IPS-18a (cell line): Measurements from ENCODE around the gene FAS.
A peak's percentile ranks its signal among the peaks of the same experiment; 100 is the strongest.

Source experiments
- H3K27ac ChIP-seq: one replicate; pipeline ENCODE4 v1.5.1; 2013; ENCODE audit warnings: low read length
- H3K27me3 ChIP-seq: one replicate; pipeline ENCODE4 v1.6.1; 2013; ENCODE audit warnings: mild to moderate bottlenecking, low read length; ENCODE audit not compliant: control insufficient read depth, insufficient read depth
- H3K36me3 ChIP-seq: one replicate; pipeline ENCODE4 v1.6.1; 2013; ENCODE audit warnings: low read depth, low read length; ENCODE audit not compliant: control insufficient read depth
- H3K4me1 ChIP-seq: one replicate; pipeline ENCODE4 v1.6.1; 2013; ENCODE audit warnings: low read depth, low read length; ENCODE audit not compliant: control insufficient read depth
- H3K4me3 ChIP-seq: one replicate; pipeline ENCODE4 v1.5.1; 2013; ENCODE audit warnings: low read length
- H3K9ac ChIP-seq: one replicate; pipeline ENCODE4 v1.6.1; 2013; ENCODE audit warnings: mild to moderate bottlenecking, low read length, moderate library complexity
- H3K9me3 ChIP-seq: one replicate; pipeline ENCODE4 v1.6.1; 2013; ENCODE audit warnings: low read depth, low read length; ENCODE audit not compliant: control insufficient read depth

FAS gene

GRCh38 chr10:89029181-89029580 is 38.6 kb downstream of the FAS start:
- no peak overlapping the region for H3K9ac ChIP-seq
- H3K4me1 ChIP-seq: peaks cover 24% of the 10 kb centered on the region
- no peaks in the 10 kb centered on the region for H3K36me3 ChIP-seq
- no peaks in the 10 kb centered on the region for H3K9me3 ChIP-seq
- H3K27ac ChIP-seq: no peak overlapping the region
- H3K4me3 ChIP-seq: no peak overlapping the region
- no peaks in the 10 kb centered on the region for H3K27me3 ChIP-seq

GRCh38 chr10:89029785-89030437 is 39.3 kb downstream of the FAS start:
- Histone ChIP-seq H3K27ac (no peak overlapping the region), H3K4me1 (peaks cover 24% of the 10 kb centered on the region), H3K9ac (no peak overlapping the region), H3K36me3 (no peaks in the 10 kb centered on the region), H3K4me3 (no peak overlapping the region), H3K9me3 (no peaks in the 10 kb centered on the region), H3K27me3 (no peaks in the 10 kb centered on the region)

GRCh38 chr10:89030791-89031190 is 40.2 kb downstream of the FAS start:
- Histone ChIP-seq H3K4me1 (peaks cover 24% of the 10 kb centered on the region), H3K9ac (no peak overlapping the region), H3K4me3 (no peak overlapping the region)

GRCh38 chr10:89032141-89032891 is 41.7 kb downstream of the FAS start:
- Histone ChIP-seq H3K9ac (peak overlapping the region; percentile 9), H3K4me3 (peak overlapping the region; percentile 25), H3K9me3 (no peaks in the 10 kb centered on the region), H3K36me3 (no peaks in the 10 kb centered on the region), H3K27me3 (no peaks in the 10 kb centered on the region), H3K4me1 (peaks cover 24% of the 10 kb centered on the region), H3K27ac (peak overlapping the region; percentile 65)

More at GRCh38 chr10:89030791-89031190, 40.2 kb downstream of the FAS start:
- no peaks in the 10 kb centered on the region for H3K36me3 ChIP-seq
- no peak overlapping the region for H3K27ac ChIP-seq
- no peaks in the 10 kb centered on the region for H3K9me3 ChIP-seq
- H3K27me3 ChIP-seq: no peaks in the 10 kb centered on the region

- Histone ChIP-seq H3K27me3 (no peaks in the 10 kb centered on the region), H3K36me3 (no peaks in the 10 kb centered on the region), H3K4me3 (no peak overlapping the region), H3K9ac (no peak overlapping the region), H3K9me3 (no peaks in the 10 kb centered on the region), H3K4me1 (peaks cover 24% of the 10 kb centered on the region), H3K27ac (no peak overlapping the region)
These were observed 44.9 kb downstream of the FAS start for GRCh38 chr10:89035461-89035860.

GRCh38 chr10:89037096-89037495 is 46.5 kb downstream of the FAS start:
- Histone ChIP-seq H3K27ac (no peak overlapping the region), H3K9ac (no peak overlapping the region), H3K27me3 (no peaks in the 10 kb centered on the region), H3K4me3 (no peak overlapping the region), H3K9me3 (no peaks in the 10 kb centered on the region), H3K36me3 (no peaks in the 10 kb centered on the region), H3K4me1 (peaks cover 10% of the 10 kb centered on the region)

- H3K9ac ChIP-seq: no peak overlapping the region
- H3K4me3 ChIP-seq: no peak overlapping the region
- H3K36me3 ChIP-seq: no peaks in the 10 kb centered on the region
- H3K9me3 ChIP-seq: no peaks in the 10 kb centered on the region
- H3K27me3 ChIP-seq: no peaks in the 10 kb centered on the region
- no peak overlapping the region for H3K27ac ChIP-seq
- no peaks in the 10 kb centered on the region for H3K4me1 ChIP-seq
These were observed 52.0 kb downstream of the FAS start for GRCh38 chr10:89042562-89042961.

GRCh38 chr10:89043052-89043451 is 52.5 kb downstream of the FAS start:
- H3K4me1 ChIP-seq: no peaks in the 10 kb centered on the region

GRCh38 chr10:89047397-89047796 is 56.8 kb downstream of the FAS start:
- Histone ChIP-seq H3K9me3 (no peaks in the 10 kb centered on the region), H3K27ac (no peak overlapping the region), H3K36me3 (no peaks in the 10 kb centered on the region), H3K4me3 (no peak overlapping the region), H3K4me1 (peaks cover 3% of the 10 kb centered on the region), H3K27me3 (no peaks in the 10 kb centered on the region), H3K9ac (no peak overlapping the region)

More at GRCh38 chr10:89043052-89043451, 52.5 kb downstream of the FAS start:
- no peak overlapping the region for H3K9ac ChIP-seq
- no peaks in the 10 kb centered on the region for H3K9me3 ChIP-seq
- no peak overlapping the region for H3K27ac ChIP-seq
- no peak overlapping the region for H3K4me3 ChIP-seq
- no peaks in the 10 kb centered on the region for H3K27me3 ChIP-seq
- H3K36me3 ChIP-seq: no peaks in the 10 kb centered on the region

- no peak overlapping the region for H3K4me3 ChIP-seq
- H3K4me1 ChIP-seq: peaks cover 8% of the 10 kb centered on the region
- H3K9ac ChIP-seq: no peak overlapping the region
- H3K27me3 ChIP-seq: no peaks in the 10 kb centered on the region
- no peaks in the 10 kb centered on the region for H3K36me3 ChIP-seq
- no peaks in the 10 kb centered on the region for H3K9me3 ChIP-seq
- no peak overlapping the region for H3K27ac ChIP-seq
These were observed 61.0 kb downstream of the FAS start for GRCh38 chr10:89051593-89051992.

- Histone ChIP-seq H3K9me3 (no peaks in the 10 kb centered on the region), H3K27ac (no peak overlapping the region), H3K4me3 (no peak overlapping the region), H3K9ac (no peak overlapping the region), H3K36me3 (no peaks in the 10 kb centered on the region), H3K27me3 (no peaks in the 10 kb centered on the region), H3K4me1 (peaks cover 8% of the 10 kb centered on the region)
These were observed 63.0 kb downstream of the FAS start for GRCh38 chr10:89053555-89053954.

GRCh38 chr10:89055159-89055558 is 64.6 kb downstream of the FAS start:
- Histone ChIP-seq H3K9me3 (no peaks in the 10 kb centered on the region), H3K9ac (no peak overlapping the region), H3K27me3 (no peaks in the 10 kb centered on the region), H3K4me1 (peaks cover 8% of the 10 kb centered on the region), H3K36me3 (no peaks in the 10 kb centered on the region), H3K27ac (no peak overlapping the region), H3K4me3 (no peak overlapping the region)
